HEK293T (cell line): Measurements from ENCODE around the gene GRID1.

Experiments used
- CTCF ChIA-PET: fragments of 350-600 bp; formaldehyde crosslinking; extraction: SDS; loops from one replicate; lab custom pipeline; 2021; ENCODE audit warnings: antibody characterized with exemption, inconsistent platforms; lab: Yijun Ruan, JAX
- POLR2A ChIA-PET: fragments of 350-600 bp; formaldehyde crosslinking; extraction: SDS; loops from one replicate; lab custom pipeline; 2020; ENCODE audit warnings: antibody characterized with exemption, inconsistent platforms; lab: Yijun Ruan, JAX
- DNase-seq: peaks from one replicate; pipeline ENCODE4 v3.0.0; 2012; ENCODE audit warnings: mixed read lengths; ENCODE audit errors: extremely low spot score
- ARNT ChIP-seq: fragments of 450-650 bp; IDR thresholded peaks from 2 replicates; pipeline ENCODE4 v1.6.1; 2017; ENCODE audit warnings: mild to moderate bottlenecking
- BHLHE40 ChIP-seq: fragments of 450-650 bp; IDR thresholded peaks from 2 replicates; pipeline ENCODE4 v1.6.1; 2016; ENCODE audit warnings: mild to moderate bottlenecking, moderate library complexity, borderline replicate concordance
- CTBP1 ChIP-seq: fragments of 450-650 bp; IDR thresholded peaks from 2 replicates; pipeline ENCODE4 v1.6.1; 2016; ENCODE audit warnings: borderline replicate concordance
- ELF4 ChIP-seq: fragments of 450-650 bp; IDR thresholded peaks from 2 replicates; pipeline ENCODE4 v1.6.1; 2017; ENCODE audit warnings: antibody characterized with exemption
- FOXA1 ChIP-seq: fragments of 450-650 bp; IDR thresholded peaks from 2 replicates; pipeline ENCODE4 v1.6.1; 2016; ENCODE audit warnings: mild to moderate bottlenecking
- FOXK2 ChIP-seq: fragments of 450-650 bp; IDR thresholded peaks from 2 replicates; pipeline ENCODE4 v1.6.1; 2016; ENCODE audit warnings: mild to moderate bottlenecking
- FOXM1 ChIP-seq: fragments of 450-650 bp; IDR thresholded peaks from 2 replicates; pipeline ENCODE4 v1.6.1; 2017; ENCODE audit warnings: mild to moderate bottlenecking, borderline replicate concordance
- HDGF ChIP-seq: fragments of 450-650 bp; IDR thresholded peaks from 2 replicates; pipeline ENCODE4 v1.6.1; 2017; ENCODE audit warnings: antibody characterized with exemption, borderline replicate concordance
- L3MBTL2 ChIP-seq: fragments of 450-650 bp; conservative IDR thresholded peaks from 2 replicates; pipeline ENCODE4 v1.6.1; 2016; ENCODE audit warnings: mild to moderate bottlenecking
- LEF1 ChIP-seq: fragments of 450-650 bp; IDR thresholded peaks from 2 replicates; pipeline ENCODE4 v1.6.1; 2017; ENCODE audit warnings: mild to moderate bottlenecking, borderline replicate concordance
- NFRKB ChIP-seq: fragments of 450-650 bp; IDR thresholded peaks from 2 replicates; pipeline ENCODE4 v1.6.1; 2016; ENCODE audit warnings: mild to moderate bottlenecking, moderate library complexity
- SP1 ChIP-seq: fragments of 450-650 bp; IDR thresholded peaks from 2 replicates; pipeline ENCODE4 v1.6.1; 2017
- SUZ12 ChIP-seq: fragments of 450-650 bp; IDR thresholded peaks from 2 replicates; pipeline ENCODE4 v1.6.1; 2016; ENCODE audit warnings: mild to moderate bottlenecking
- TARDBP ChIP-seq: fragments of 450-650 bp; IDR thresholded peaks from 2 replicates; pipeline ENCODE4 v1.6.1; 2016
- ZNF384 ChIP-seq: fragments of 450-650 bp; IDR thresholded peaks from 2 replicates; pipeline ENCODE4 v1.6.1; 2016
- TF ChIP-seq, protein P1 (sequence below): fragments of 450-650 bp; IDR thresholded peaks from 2 replicates; pipeline ENCODE4 v1.6.1; 2016

GRID1 gene

GRCh38 chr10:86252556-86252955 is 114.0 kb downstream of the GRID1 start:
- TF ChIP-seq FOXA1 (no peak), ELF4 (no peak), CTBP1 (no peak), BHLHE40 (no peak), ARNT (no peak), SUZ12 (no peak), SP1 (no peak), ZNF384 (no peak), FOXM1 (no peak), L3MBTL2 (no peak), FOXK2 (no peak), NFRKB (no peak)
- TF ChIP-seq, protein P1, sequence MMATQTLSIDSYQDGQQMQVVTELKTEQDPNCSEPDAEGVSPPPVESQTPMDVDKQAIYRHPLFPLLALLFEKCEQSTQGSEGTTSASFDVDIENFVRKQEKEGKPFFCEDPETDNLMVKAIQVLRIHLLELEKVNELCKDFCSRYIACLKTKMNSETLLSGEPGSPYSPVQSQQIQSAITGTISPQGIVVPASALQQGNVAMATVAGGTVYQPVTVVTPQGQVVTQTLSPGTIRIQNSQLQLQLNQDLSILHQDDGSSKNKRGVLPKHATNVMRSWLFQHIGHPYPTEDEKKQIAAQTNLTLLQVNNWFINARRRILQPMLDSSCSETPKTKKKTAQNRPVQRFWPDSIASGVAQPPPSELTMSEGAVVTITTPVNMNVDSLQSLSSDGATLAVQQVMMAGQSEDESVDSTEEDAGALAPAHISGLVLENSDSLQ: no peak
- POLR2A ChIA-PET: no interaction called here
- DNase-seq: no peak
- CTCF ChIA-PET: interaction anchor here (0.8 kb wide), 1 partner anchor 8 kb away, joined by 3 read pairs; no protein-coding TSS in a partner anchor

DNA sequence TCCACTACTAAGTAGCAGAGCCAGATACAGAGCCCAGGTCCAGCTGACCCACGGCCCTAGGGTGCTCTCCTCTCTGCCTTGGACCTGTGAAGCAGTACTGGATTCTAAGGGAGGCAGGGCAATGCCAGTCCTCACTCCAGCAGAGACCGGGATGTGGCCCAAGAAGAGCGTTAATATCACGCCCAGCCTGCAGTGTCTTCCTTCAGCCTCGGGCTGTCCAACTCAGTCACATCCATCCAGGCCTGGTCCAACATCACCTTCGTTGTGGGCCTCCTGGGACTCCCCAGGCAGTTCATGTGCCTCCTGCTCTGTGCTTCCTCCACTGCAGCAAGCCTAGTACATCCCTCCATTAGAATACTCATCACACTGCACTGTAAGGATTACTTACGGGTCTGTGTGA is 114.5 kb downstream of the GRID1 start:
- ChIA-PET POLR2A (no interaction called here), CTCF (no interaction called here)
- DNase-seq: no peak
- TF ChIP-seq HDGF (no peak), LEF1 (no peak)

DNA sequence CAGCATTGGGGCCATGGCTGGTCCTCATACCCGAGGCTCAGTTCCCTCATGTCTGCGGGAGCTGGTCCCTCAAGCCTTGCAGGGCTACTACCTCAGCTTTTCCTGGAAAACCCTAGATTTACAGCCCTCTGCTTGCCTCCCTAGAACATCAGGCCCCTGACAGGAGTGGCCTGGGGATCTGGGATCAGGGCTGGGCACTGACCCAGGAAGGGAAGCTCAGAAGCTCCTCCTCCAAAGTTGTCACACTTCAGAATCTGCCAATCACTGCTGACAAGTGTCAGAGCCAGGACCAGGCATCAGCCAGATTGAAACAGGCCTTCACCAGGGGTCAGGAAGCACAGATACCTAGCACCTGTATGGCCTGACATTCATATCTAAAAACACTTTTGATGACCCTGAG is 115.2 kb downstream of the GRID1 start:
- CTCF ChIA-PET: no interaction called here
- no peak for TF ChIP-seq L3MBTL2
- no peak for TF ChIP-seq ELF4
- no peak for TF ChIP-seq CTBP1
- TF ChIP-seq HDGF: no peak
- TF ChIP-seq FOXM1: no peak
- no peak for TF ChIP-seq ZNF384
- no peak for TF ChIP-seq NFRKB
- TF ChIP-seq SP1: no peak
- no peak for TF ChIP-seq ARNT
- TF ChIP-seq BHLHE40: no peak
- DNase-seq: no peak
- POLR2A ChIA-PET: no interaction called here

GRCh38 chr10:86250399-86250798 is 116.2 kb downstream of the GRID1 start:
- no peak for TF ChIP-seq ELF4
- TF ChIP-seq ARNT: no peak
- no peak for TF ChIP-seq ZNF384
- TF ChIP-seq L3MBTL2: no peak
- TF ChIP-seq NFRKB: no peak
- TF ChIP-seq LEF1: no peak
- POLR2A ChIA-PET: no interaction called here
- no peak for DNase-seq
- CTCF ChIA-PET: interaction anchor here (0.6 kb wide), 1 partner anchor 1404 kb away, joined by 3 read pairs; no protein-coding TSS in a partner anchor

GRCh38 chr10:86249794-86250193 is 116.8 kb downstream of the GRID1 start:
- TF ChIP-seq ELF4 (no peak), ZNF384 (no peak), ARNT (no peak), L3MBTL2 (no peak), FOXK2 (no peak), LEF1 (no peak), TARDBP (no peak), NFRKB (no peak)
- TF ChIP-seq, protein P1: no peak
- CTCF ChIA-PET: interaction anchor here (0.6 kb wide), 1 partner anchor 1404 kb away, joined by 3 read pairs; no protein-coding TSS in a partner anchor
- no peak for DNase-seq
- POLR2A ChIA-PET: no interaction called here

GRCh38 chr10:86248062-86248461 is 118.5 kb downstream of the GRID1 start:
- TF ChIP-seq SP1 (no peak), HDGF (no peak), ARNT (no peak), BHLHE40 (no peak), LEF1 (no peak), FOXK2 (no peak), SUZ12 (no peak), FOXM1 (no peak), CTBP1 (no peak), FOXA1 (no peak), L3MBTL2 (no peak), ELF4 (no peak), TARDBP (no peak), ZNF384 (no peak)
- TF ChIP-seq, protein P1: no peak
- CTCF ChIA-PET: no interaction called here
- no peak for DNase-seq
- POLR2A ChIA-PET: no interaction called here

DNA sequence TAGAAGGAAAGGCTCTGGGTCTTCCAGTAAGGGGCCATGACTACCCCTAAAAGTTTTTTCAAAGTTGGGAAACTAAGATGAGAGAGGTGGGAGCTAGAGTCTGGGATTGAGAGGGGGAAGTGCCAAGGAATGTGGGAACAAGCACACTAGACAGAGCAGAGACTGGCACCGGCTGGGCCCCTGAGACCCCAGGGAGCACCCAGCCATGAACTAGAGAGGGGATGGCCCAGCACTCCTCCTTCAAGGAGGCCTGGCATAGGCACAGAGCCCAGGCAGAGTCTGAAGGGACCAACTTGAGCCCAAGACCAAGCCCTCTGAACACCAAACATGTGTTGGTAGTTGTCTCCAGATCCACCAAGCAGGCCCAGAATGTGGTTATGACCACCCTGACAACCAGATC is 119.0 kb downstream of the GRID1 start:
- no peak for TF ChIP-seq NFRKB
- no peak for TF ChIP-seq SUZ12
- no peak for TF ChIP-seq ARNT
- TF ChIP-seq L3MBTL2: no peak
- TF ChIP-seq SP1: no peak
- no peak for TF ChIP-seq LEF1
- TF ChIP-seq FOXK2: no peak
- no peak for TF ChIP-seq FOXA1
- TF ChIP-seq, protein P1: no peak
- TF ChIP-seq HDGF: no peak
- no peak for TF ChIP-seq CTBP1
- TF ChIP-seq ZNF384: no peak
- no peak for TF ChIP-seq FOXM1
- no peak for TF ChIP-seq BHLHE40
- DNase-seq: no peak
- ChIA-PET CTCF (no interaction called here), POLR2A (no interaction called here)
